Measurements from ENCODE around the gene NPFFR2.
"Not testable (repeated sequence)": the region's sequence is repeated elsewhere in the genome, so short reads cannot be mapped to it uniquely, and the experiment has no call there.

GRCh38 chr4:72153634-72154033, 121.8 kb downstream of the NPFFR2 start:
- TF ChIP-seq JUND (IDR thresholded peaks at IDR 0.05); EZH2 (IDR thresholded peaks at IDR 0.05); CTCF (IDR thresholded peaks at IDR 0.05 in 2 of 3, conservative IDR thresholded peaks at IDR 0.05 in 1 of 3; ENCODE audit: borderline replicate concordance in 1 of 3, insufficient read depth in 1 of 3, low read depth in 2 of 3, low read length in 2 of 3); POLR2AphosphoS5 (IDR thresholded peaks at IDR 0.05; ENCODE audit: low read depth, low read length); TCF7L2 (IDR thresholded peaks at IDR 0.05; ENCODE audit: borderline replicate concordance, extremely low read depth, insufficient read depth, insufficient read length); MAX (IDR thresholded peaks at IDR 0.05): not testable (repeated sequence)

All from HCT116 (cell line).